Measurements from ENCODE around the gene AGTRAP. TPM values are rescaled to one million over a fixed set of nuclear protein-coding genes. Genes with fewer than 3 reads are reported as not detected.

AGTRAP gene
- total RNA-seq, 2 donors from 2014 or later = 44.1 to 44.2 TPM

DNA sequence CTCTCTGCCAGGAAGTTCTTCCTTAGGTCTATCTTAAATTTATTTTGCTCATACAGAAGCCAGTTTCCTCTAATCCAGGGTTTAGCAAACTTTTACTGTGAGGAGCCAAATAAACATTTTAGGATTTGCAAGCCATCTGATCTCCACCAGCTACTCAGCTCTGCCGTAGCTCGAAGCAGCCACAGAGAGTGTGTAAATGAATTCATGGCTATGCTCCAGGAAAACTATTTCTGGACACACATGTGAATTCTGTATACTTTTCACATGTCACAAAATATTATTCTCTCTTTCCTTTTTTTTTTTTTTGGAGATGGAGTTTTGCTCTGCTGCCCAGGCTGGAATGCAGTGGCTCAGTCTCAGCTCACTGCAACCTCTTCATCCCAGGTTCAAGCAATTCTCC, 13.4 kb upstream of the AGTRAP start:
- DNase-seq (ENCODE audit: low spot score) (no peak), ATAC-seq (ENCODE audit: insufficient number of reproducible peaks, low FRiP score, low read depth) (no peak)
- Histone ChIP-seq H3K9me3 (no peaks in the 10 kb centered on the region), H3K4me1 (ENCODE audit: control insufficient read depth in 1 of 2, low read depth in 2 of 2) (peaks cover 0 to 32% of the 10 kb centered on the region in 2 donors), H3K27ac (no peak overlapping the region), H3K4me3 (no peak overlapping the region), H3K27me3 (replicated peaks; ENCODE audit: insufficient read depth) (no peaks in the 10 kb centered on the region), H3K36me3 (no peaks in the 10 kb centered on the region)
- TF ChIP-seq, protein P1, sequence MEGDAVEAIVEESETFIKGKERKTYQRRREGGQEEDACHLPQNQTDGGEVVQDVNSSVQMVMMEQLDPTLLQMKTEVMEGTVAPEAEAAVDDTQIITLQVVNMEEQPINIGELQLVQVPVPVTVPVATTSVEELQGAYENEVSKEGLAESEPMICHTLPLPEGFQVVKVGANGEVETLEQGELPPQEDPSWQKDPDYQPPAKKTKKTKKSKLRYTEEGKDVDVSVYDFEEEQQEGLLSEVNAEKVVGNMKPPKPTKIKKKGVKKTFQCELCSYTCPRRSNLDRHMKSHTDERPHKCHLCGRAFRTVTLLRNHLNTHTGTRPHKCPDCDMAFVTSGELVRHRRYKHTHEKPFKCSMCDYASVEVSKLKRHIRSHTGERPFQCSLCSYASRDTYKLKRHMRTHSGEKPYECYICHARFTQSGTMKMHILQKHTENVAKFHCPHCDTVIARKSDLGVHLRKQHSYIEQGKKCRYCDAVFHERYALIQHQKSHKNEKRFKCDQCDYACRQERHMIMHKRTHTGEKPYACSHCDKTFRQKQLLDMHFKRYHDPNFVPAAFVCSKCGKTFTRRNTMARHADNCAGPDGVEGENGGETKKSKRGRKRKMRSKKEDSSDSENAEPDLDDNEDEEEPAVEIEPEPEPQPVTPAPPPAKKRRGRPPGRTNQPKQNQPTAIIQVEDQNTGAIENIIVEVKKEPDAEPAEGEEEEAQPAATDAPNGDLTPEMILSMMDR (IDR thresholded peaks at IDR 0.05) = no peak

DNA sequence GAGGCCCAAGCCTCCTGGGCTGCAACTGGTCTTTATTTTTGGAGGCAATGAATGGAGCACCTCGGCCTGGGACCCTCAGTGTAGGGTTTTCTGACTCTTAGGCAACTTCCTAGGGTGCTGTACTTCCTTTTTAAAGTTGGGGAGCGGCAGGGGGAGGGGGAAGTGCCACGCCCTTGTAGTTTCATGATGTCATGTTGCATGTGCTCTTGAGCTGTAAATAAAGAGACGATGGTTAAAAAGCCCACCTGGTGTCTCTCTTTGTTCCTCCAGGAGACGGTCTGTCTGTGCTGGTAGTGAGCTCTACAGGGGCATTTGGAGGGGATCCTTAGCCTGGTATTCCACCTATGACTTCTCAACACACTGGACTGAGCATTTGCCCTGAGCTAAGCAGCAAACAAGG, 10.3 kb upstream of the AGTRAP start:
- TF ChIP-seq, protein P1 (IDR thresholded peaks at IDR 0.05) = no peak
- Histone ChIP-seq H3K4me3 (no peak overlapping the region), H3K36me3 (no peaks in the 10 kb centered on the region), H3K4me1 (ENCODE audit: control insufficient read depth in 1 of 2, low read depth in 2 of 2) (peaks cover 4 to 17% of the 10 kb centered on the region in 2 donors), H3K27me3 (replicated peaks; ENCODE audit: insufficient read depth) (no peaks in the 10 kb centered on the region), H3K27ac (no peak overlapping the region), H3K9me3 (no peaks in the 10 kb centered on the region)
- DNase-seq (ENCODE audit: low spot score) = no peak
- no peak for ATAC-seq (ENCODE audit: insufficient number of reproducible peaks, low FRiP score, low read depth)

DNA sequence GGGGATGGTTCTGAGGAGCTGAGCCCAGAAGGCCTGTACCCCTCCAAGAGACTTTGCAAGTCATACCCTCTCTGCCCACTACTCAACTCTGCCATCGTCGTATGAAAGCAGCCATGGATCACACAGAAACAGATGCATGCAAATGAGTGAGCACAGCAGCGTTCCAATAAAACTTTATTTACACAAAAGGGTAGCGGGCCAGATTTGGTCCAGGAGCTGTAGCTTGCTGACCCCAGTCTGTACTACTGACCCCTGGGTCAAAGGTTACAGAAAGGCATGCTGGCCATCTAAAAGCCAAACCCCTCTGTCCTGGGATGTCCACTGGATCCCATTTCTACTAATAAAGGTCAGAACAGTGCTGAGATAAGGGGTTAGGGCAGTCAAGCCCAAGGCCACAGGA, 8.8 kb upstream of the AGTRAP start:
- no peak for DNase-seq (ENCODE audit: low spot score)
- H3K36me3 ChIP-seq = no peaks in the 10 kb centered on the region
- ATAC-seq (ENCODE audit: insufficient number of reproducible peaks, low FRiP score, low read depth) = no peak
- peaks cover 12 to 14% of the 10 kb centered on the region in 2 donors for H3K4me1 ChIP-seq (ENCODE audit: control insufficient read depth in 1 of 2, low read depth in 2 of 2)
- H3K27ac ChIP-seq = no peak overlapping the region
- no peaks in the 10 kb centered on the region for H3K9me3 ChIP-seq
- H3K27me3 ChIP-seq (replicated peaks; ENCODE audit: insufficient read depth) = no peaks in the 10 kb centered on the region
- TF ChIP-seq, protein P1 (IDR thresholded peaks at IDR 0.05) = no peak
- H3K4me3 ChIP-seq = no peak overlapping the region

DNA sequence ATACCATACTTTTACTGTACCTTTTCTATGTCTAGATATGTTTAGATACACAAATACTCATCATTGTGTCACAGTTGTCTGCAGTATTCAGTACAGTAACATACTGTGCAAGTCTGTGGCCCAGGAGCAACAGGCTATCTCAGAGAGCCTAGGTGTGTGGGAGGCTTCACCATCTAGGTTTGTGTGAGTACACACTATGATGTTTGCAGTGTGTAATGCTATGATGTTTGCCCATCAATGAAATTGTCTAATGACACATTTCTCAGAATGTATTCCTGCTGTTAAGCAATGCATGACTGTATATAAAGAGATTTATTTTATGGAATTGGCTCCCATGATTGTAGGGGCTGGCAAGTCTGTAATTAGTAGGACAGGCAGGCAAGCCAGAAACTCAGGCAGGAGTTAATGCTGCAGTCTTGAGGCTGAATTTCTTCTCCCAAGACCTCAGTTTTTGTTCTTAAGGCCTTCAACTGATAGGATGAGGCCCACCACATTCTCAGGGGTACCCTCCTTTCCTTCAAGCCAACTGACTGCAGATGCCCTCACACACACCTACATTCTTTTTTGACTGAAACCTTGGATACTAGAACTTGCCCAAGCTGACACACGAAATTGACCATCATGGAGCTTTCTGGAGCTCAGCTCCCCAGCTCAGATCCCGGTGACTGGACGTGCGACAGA, 7.7 kb upstream of the AGTRAP start:
- DNase-seq (ENCODE audit: low spot score) (no peak), ATAC-seq (ENCODE audit: insufficient number of reproducible peaks, low FRiP score, low read depth) (no peak)
- H3K4me1 ChIP-seq (ENCODE audit: control insufficient read depth in 1 of 2, low read depth in 2 of 2) = peaks cover 8 to 19% of the 10 kb centered on the region in 2 donors
- no peak overlapping the region for H3K27ac ChIP-seq
- no peaks in the 10 kb centered on the region for H3K9me3 ChIP-seq
- H3K27me3 ChIP-seq (replicated peaks; ENCODE audit: insufficient read depth) = no peaks in the 10 kb centered on the region
- H3K36me3 ChIP-seq = no peaks in the 10 kb centered on the region
- TF ChIP-seq, protein P1 (IDR thresholded peaks at IDR 0.05) = no peak
- H3K4me3 ChIP-seq = no peak overlapping the region

DNA sequence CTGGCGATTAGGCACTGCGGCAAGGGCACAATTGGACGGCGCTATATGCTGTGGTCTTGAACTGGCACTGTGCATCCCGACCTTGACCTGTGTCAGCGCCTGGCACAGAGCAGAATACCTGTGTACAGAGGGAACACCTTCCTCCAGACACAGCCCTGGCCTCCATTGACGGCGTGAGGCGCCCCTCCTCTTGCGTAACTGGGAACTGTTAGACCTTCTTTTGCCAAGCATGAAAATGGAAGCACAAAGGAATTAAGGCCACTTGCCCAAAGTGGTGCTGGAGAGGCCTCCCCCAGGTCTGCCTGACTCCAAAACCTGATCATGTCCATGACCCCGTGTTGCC, 6.8 kb upstream of the AGTRAP start:
- no peaks in the 10 kb centered on the region for H3K36me3 ChIP-seq
- ATAC-seq (ENCODE audit: insufficient number of reproducible peaks, low FRiP score, low read depth) (no peak), DNase-seq (ENCODE audit: low spot score) (no peak)
- H3K27me3 ChIP-seq (replicated peaks; ENCODE audit: insufficient read depth) = no peaks in the 10 kb centered on the region
- H3K4me1 ChIP-seq (ENCODE audit: control insufficient read depth in 1 of 2, low read depth in 2 of 2) = peaks cover 6 to 19% of the 10 kb centered on the region in 2 donors
- H3K4me3 ChIP-seq = no peak overlapping the region
- H3K9me3 ChIP-seq = no peaks in the 10 kb centered on the region
- TF ChIP-seq, protein P1 (IDR thresholded peaks at IDR 0.05) = no peak
- H3K27ac ChIP-seq = no peak overlapping the region
